Retinal pigment epithelial cell (primary cell): ENCODE data around the gene CHST13.
A peak's percentile ranks its signal among the peaks of the same experiment; 100 is the strongest.

Experiments used
- DNase-seq: peaks from one replicate; pipeline ENCODE4 v3.0.0-alpha.2; 2010; ENCODE audit warnings: low read depth
- H3K4me3 ChIP-seq: 2 replicates; pipeline ENCODE4 v1.5.1; 2011; ENCODE audit warnings: mild to moderate bottlenecking, low read length, control low read depth, moderate library complexity
- TF ChIP-seq, protein P1 (sequence below): conservative IDR thresholded peaks from 2 replicates; pipeline ENCODE4 v1.5.1; 2011; ENCODE audit warnings: low read depth, low read length, control low read depth, inconsistent platforms

The CHST13 gene

DNA sequence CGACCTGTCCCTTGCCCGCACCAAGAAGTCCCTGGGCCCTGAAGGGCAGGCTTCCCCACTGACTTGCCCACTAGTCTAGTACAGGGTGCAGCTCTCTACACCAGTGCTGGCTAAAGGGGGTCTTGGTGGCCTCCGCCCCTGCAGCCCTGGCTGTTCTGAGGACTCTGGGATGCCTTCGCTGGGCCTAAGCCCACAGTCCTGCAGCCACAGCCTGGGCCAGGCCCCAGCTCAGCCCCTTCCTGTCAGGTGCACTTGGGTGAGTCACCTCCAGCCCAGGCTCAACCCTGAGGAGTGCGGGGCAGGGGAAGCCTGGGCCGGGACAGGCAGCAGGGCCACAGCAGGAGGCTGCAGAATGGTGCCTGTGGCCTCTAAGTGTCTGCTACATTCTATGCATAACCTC, 33.8 kb downstream of the CHST13 start:
- no peak for DNase-seq
- H3K4me3 ChIP-seq, result no peak overlapping the region
- TF ChIP-seq, protein P1, sequence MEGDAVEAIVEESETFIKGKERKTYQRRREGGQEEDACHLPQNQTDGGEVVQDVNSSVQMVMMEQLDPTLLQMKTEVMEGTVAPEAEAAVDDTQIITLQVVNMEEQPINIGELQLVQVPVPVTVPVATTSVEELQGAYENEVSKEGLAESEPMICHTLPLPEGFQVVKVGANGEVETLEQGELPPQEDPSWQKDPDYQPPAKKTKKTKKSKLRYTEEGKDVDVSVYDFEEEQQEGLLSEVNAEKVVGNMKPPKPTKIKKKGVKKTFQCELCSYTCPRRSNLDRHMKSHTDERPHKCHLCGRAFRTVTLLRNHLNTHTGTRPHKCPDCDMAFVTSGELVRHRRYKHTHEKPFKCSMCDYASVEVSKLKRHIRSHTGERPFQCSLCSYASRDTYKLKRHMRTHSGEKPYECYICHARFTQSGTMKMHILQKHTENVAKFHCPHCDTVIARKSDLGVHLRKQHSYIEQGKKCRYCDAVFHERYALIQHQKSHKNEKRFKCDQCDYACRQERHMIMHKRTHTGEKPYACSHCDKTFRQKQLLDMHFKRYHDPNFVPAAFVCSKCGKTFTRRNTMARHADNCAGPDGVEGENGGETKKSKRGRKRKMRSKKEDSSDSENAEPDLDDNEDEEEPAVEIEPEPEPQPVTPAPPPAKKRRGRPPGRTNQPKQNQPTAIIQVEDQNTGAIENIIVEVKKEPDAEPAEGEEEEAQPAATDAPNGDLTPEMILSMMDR, result no peak

DNA sequence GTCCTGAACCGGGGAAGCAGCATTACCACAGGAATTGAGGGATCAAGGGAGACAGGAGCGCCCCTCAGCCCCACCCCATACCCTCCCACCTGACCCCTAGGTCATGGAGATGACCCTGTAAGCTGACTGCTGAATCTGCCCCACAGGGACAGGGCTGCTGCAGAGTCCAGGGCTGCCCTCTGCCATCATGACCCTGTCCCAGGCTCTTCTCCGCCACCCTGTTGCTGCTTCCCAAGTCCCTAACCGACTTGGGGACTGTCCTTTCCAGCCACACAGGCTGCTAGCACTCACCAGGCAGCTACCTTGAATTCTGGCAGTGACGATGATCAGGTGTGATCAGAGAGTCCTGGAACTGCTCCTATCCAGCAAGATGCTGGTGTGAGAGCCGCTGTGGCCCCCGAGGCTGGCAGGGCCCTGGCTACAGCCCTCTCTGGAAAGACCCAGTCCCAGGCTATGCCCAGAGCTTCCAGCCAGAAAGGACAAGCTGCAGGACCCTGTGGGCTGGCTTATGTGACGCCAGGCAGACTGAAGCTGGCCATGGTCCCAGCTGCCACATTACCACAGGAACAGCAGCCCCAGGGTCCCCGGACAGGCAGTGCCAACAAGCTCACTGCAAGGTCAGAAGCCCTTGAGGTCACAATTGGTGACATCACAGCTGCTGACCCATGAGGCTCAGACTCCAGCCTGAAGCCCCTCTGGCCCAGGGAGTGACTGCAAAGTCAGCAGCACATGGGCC, 34.5 kb downstream of the CHST13 start, which contains the start of gene C3orf22:
C3orf22 (minus strand) TSS at position 597 of the 736 bp plus-strand sequence. CDS start 5,542 bp downstream, outside the sequence.
- H3K4me3 ChIP-seq, result no peak within 1 kb of the TSS
- TF ChIP-seq, protein P1, result no peak
- no peak for DNase-seq

DNA sequence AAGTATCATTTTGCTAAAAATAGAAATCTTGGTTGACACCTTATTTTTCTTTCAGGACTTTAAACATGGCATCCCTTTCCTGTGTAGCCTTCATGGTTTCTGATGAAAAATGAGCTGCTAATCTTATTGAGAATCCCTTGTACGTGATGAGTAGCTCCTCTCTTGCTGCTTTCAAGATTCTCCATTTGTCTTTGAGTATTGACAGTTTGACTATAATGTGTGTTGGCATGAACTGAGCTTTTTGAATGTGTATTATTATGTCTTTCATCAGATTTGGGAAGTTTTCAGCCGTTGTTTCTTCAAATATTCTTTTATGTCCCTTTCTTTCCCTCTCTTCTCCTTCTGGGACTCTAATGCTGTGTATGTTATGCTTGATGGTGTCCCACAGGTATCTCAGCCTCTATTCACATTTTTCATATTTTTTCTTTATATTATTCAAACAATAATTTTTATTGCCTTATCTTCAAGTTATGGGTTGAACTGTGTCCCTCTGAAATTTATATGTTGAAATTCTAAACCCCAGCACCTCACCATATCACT, 38.9 kb downstream of the CHST13 start:
- TF ChIP-seq, protein P1, result no peak
- no peak for DNase-seq
- H3K4me3 ChIP-seq, result no peak overlapping the region

DNA sequence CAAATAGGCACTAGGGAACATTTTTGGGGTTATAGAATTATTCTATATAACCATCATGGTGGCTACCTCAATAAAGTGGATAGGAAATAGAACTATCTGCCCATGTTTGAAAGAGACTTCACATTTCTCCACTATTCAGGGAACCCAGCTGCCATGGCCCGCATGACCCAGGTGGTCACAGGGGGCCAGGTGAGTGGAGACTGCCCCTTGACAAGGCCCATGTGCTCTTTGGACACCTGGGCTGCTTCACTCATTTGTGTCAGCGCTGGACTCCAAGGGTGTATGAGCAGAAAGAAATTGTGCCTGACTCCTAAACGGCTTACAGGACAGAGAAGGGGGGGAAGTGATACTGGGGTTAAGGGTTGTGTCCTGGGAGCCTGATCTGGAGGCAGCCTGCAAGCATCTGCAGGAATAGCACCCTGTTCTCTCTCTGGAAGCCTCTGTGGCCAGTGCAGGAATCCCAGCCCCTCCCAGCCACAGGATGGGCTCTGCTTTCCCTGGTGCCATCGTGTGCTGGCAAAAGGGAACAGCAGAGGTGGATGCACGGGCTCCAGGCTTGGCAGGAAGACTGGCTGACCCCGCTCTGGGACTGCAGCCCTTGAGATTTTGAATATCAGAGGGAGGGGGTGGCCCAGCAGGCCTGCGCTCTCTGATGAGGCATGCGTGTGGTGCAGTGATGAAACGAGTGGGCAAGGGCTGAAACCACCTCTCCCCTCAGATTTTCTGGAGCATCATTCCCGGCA, 43.9 kb downstream of the CHST13 start:
- DNase-seq, result no peak
- no peak overlapping the region for H3K4me3 ChIP-seq
- TF ChIP-seq, protein P1, result peak; percentile 49

DNA sequence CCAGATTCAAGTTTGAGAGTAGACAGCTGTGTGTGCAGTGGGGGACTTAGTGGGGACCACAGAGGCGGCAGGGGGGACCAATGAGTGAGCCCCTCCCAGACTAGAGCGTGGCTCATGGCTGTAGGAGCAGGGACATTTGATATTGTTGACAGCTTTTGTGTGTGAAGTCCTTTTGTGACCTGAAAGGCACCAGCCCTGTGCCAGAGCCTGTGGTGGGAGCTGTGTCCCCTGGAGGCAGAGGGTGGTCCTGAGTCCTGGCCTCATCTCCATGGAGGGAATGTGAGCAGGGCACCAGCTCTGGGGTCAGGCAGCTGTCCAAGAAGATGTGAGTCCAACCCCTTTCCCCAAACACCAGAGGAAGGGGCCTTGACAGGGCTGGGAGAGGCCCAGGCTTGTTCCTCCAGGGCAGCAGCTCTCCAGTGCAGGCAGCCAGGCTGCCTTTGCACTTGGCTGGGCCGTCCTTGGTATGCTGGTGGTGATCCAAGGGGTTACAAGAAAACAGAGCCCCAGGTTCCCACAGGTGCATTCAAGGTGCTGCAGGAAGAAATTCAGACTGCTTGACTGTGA, 44.9 kb downstream of the CHST13 start:
- H3K4me3 ChIP-seq, result no peak overlapping the region
- DNase-seq, result no peak
- TF ChIP-seq, protein P1, result no peak

DNA sequence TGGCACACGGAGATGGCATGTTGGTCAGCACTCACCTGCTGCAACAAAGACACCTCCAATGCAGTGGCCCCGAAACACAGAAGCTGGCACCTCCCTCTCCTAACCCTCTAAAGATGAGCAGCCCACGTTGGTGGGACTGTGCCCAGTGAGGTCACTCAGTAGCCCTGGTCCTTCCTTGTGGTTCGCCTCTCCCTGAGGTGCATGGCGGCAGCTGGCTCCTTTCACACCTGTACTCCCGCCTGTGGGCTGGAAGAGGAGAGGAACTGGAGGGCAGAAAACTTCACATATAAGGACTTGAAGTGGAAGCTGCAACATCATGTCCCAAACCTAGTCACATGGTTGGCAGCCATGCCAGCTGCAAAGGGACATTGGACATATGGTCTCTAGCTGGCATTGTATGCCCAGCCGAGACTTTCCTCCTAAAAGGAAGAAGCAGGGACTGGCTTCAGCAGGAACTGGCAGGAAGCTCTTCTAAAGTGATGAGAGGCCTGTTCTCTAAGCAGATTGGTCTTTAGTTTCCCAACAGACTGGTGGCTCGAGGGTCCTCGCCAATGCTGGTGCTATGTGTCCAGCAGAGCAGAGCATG, 45.5 kb downstream of the CHST13 start:
- H3K4me3 ChIP-seq, result no peak overlapping the region
- TF ChIP-seq, protein P1, result no peak
- no peak for DNase-seq
